Skin of body (tissue), 2 donors: ENCODE measurements around the gene UBE2QL1. TPM values are rescaled to one million over a fixed set of nuclear protein-coding genes. Genes with fewer than 3 reads are reported as not detected.
A peak's percentile ranks its signal among the peaks of the same experiment; 100 is the strongest.

Source experiments
- DNase-seq: peaks from one replicate; lab custom pipeline; 2025; lab: John Stamatoyannopoulos, UW
- total RNA-seq: library from RNA; depleted of rRNA; stranded (reverse); fragments of >200 nt; gene quantifications from one replicate; pipeline ENCODE4 v1.2.3, GENCODE V29; 2014

Gene UBE2QL1
- total RNA-seq, 1 donor from 2014 or later, result 0.89 TPM

GRCh38 chr5:6525422-6525821 is 76.8 kb downstream of the UBE2QL1 start:
- no peak for DNase-seq

GRCh38 chr5:6525910-6526309 is 77.3 kb downstream of the UBE2QL1 start:
- DNase-seq, result no peak

GRCh38 chr5:6527749-6528455 is 79.2 kb downstream of the UBE2QL1 start:
- no peak for DNase-seq

- DNase-seq, result no peak
Measured at GRCh38 chr5:6535594-6535993, 86.9 kb downstream of the UBE2QL1 start.

GRCh38 chr5:6539060-6539459 is 90.4 kb downstream of the UBE2QL1 start:
- no peak for DNase-seq

- peak; percentile 72 for DNase-seq
Measured at GRCh38 chr5:6540111-6540827, 91.6 kb downstream of the UBE2QL1 start.

GRCh38 chr5:6541256-6542013 is 92.8 kb downstream of the UBE2QL1 start:
- DNase-seq, result no peak

- DNase-seq, result no peak
Measured at GRCh38 chr5:6542421-6543345, 94.0 kb downstream of the UBE2QL1 start.

GRCh38 chr5:6543346-6543730 is 94.7 kb downstream of the UBE2QL1 start:
- no peak for DNase-seq

GRCh38 chr5:6543830-6544560 is 95.3 kb downstream of the UBE2QL1 start:
- DNase-seq, result no peak

Other genes starting within 250 kb of the UBE2QL1 start
- 15.2 TPM for gene MED10, start 70.3 kb upstream of the UBE2QL1 start, total RNA-seq
- 48.9 TPM for gene NSUN2, start 184.2 kb downstream of the UBE2QL1 start, total RNA-seq
- gene SRD5A1, start 184.6 kb downstream of the UBE2QL1 start, total RNA-seq, result 6.0 TPM